GM23338 (cell line): ENCODE results near the gene SCN4B. TPM values are rescaled to one million over a fixed set of nuclear protein-coding genes. Genes with fewer than 3 reads are reported as not detected.

Source experiments
- ATAC-seq: fragments of 200-7000 bp; cut with Tn5 transposase; 3 replicates; pipeline ENCODE4 v1.9.1; 2020
- DNase-seq: peaks from one replicate; pipeline ENCODE4 v3.0.0-alpha.2; 2015; ENCODE audit warnings: low spot score
- H2AFZ ChIP-seq: fragments of 200-600 bp; sonication (generic); 2 replicates; pipeline ENCODE4 v1.8.0; 2016; ENCODE audit warnings: antibody characterized with exemption, mild to moderate bottlenecking, moderate library complexity
- H3F3A ChIP-seq: fragments of 200-600 bp; sonication (generic); replicated peaks from 2 replicates; pipeline ENCODE4 v1.8.0; 2017; ENCODE audit warnings: antibody characterized with exemption, mixed run types, low read depth
- H3K27ac ChIP-seq: fragments of 200-600 bp; sonication (generic); 2 replicates; pipeline ENCODE4 v1.6.1; 2016; ENCODE audit warnings: low read depth
- H3K27me3 ChIP-seq: fragments of 200-600 bp; sonication (generic); 2 replicates; pipeline ENCODE4 v1.8.0; 2016; ENCODE audit warnings: mild to moderate bottlenecking, mixed run types, moderate library complexity; ENCODE audit not compliant: insufficient read depth
- H3K36me3 ChIP-seq: fragments of 200-600 bp; sonication (generic); 2 replicates; pipeline ENCODE4 v1.8.0; 2016; ENCODE audit warnings: mild to moderate bottlenecking; ENCODE audit not compliant: insufficient read depth
- H3K4me1 ChIP-seq: fragments of 200-600 bp; sonication (generic); 2 replicates; pipeline ENCODE4 v1.8.0; 2016; ENCODE audit warnings: mild to moderate bottlenecking, moderate library complexity; ENCODE audit not compliant: insufficient read depth
- H3K4me2 ChIP-seq: fragments of 200-600 bp; sonication (generic); 2 replicates; pipeline ENCODE4 v1.7.1; 2017; ENCODE audit warnings: mixed run types
- H3K4me3 ChIP-seq: fragments of 200-600 bp; sonication (generic); 2 replicates; pipeline ENCODE4 v1.6.1; 2016; ENCODE audit warnings: mixed run types
- H3K79me2 ChIP-seq: fragments of 200-600 bp; sonication (generic); replicated peaks from 2 replicates; pipeline ENCODE4 v1.8.0; 2017; ENCODE audit warnings: mild to moderate bottlenecking; ENCODE audit not compliant: insufficient read depth
- H3K9me2 ChIP-seq: fragments of 200-600 bp; sonication (generic); 2 replicates; pipeline ENCODE4 v1.8.0; 2017; ENCODE audit not compliant: insufficient read depth
- H4K20me1 ChIP-seq: fragments of 200-600 bp; sonication (generic); replicated peaks from 2 replicates; pipeline ENCODE4 v1.8.0; 2017; ENCODE audit warnings: mild to moderate bottlenecking; ENCODE audit not compliant: insufficient read depth
- H3K27ac Mint-ChIP-seq: 2 replicates; pipeline ENCODE4 v1.8.0; 2020; ENCODE audit warnings: inconsistent platforms, mild to moderate bottlenecking, moderate library complexity, mixed read lengths
- H3K27me3 Mint-ChIP-seq: 3 replicates; pipeline ENCODE4 v1.8.0; 2022; ENCODE audit warnings: low read depth, mild to moderate bottlenecking, moderate library complexity, mixed read lengths, inconsistent platforms; ENCODE audit not compliant: insufficient read depth, poor library complexity
- H3K36me3 Mint-ChIP-seq: 3 replicates; pipeline ENCODE4 v1.8.0; 2021; ENCODE audit warnings: low read depth, mild to moderate bottlenecking, inconsistent platforms, moderate library complexity, mixed read lengths
- H3K4me1 Mint-ChIP-seq: 3 replicates; pipeline ENCODE4 v1.8.0; 2020; ENCODE audit warnings: mild to moderate bottlenecking, inconsistent platforms, mixed read lengths
- H3K4me3 Mint-ChIP-seq: 3 replicates; pipeline ENCODE4 v1.8.0; 2021; ENCODE audit warnings: moderate library complexity, mild to moderate bottlenecking, inconsistent platforms, mixed read lengths
- H3K9me3 Mint-ChIP-seq: 3 replicates; pipeline ENCODE4 v1.8.0; 2020; ENCODE audit warnings: moderate library complexity, mild to moderate bottlenecking, inconsistent platforms, mixed read lengths
- CREB1 ChIP-seq: fragments of 250-450 bp; sonication (Bioruptor Pico); IDR thresholded peaks from 2 replicates; pipeline ENCODE4 v1.5.0; 2020; ENCODE audit warnings: low read depth, mild to moderate bottlenecking, moderate library complexity
- CTCF ChIP-seq, 2 experiments: fragments of 200-600 bp in 1 of 2; sonication (generic) in 1 of 2; conservative IDR thresholded peaks; 2 replicates each; pipeline versions ENCODE4 v1.5.1 to v1.6.1; 2016 to 2017; ENCODE audit warnings: antibody characterized with exemption in 2 of 2, low read depth in 2 of 2, mild to moderate bottlenecking in 2 of 2, moderate library complexity in 1 of 2
- EZH2 ChIP-seq: fragments of 200-600 bp; sonication (generic); IDR thresholded peaks from one replicate; pipeline ENCODE4 v1.8.0; 2017; ENCODE audit warnings: antibody characterized with exemption, mild to moderate bottlenecking, low read depth; ENCODE audit not compliant: unreplicated experiment
- EZH2phosphoT487 ChIP-seq: fragments of 200-600 bp; sonication (generic); IDR thresholded peaks from one replicate; pipeline ENCODE4 v1.8.1; 2018; ENCODE audit warnings: antibody characterized with exemption; ENCODE audit not compliant: unreplicated experiment
- JUNB ChIP-seq: IDR thresholded peaks from one replicate; pipeline ENCODE4 v1.6.1; 2016; ENCODE audit warnings: antibody characterized with exemption; ENCODE audit not compliant: unreplicated experiment
- POLR2AphosphoS5 ChIP-seq: IDR thresholded peaks from 2 replicates; pipeline ENCODE4 v1.6.1; 2016; ENCODE audit warnings: antibody characterized with exemption, low read depth
- ZNF462 ChIP-seq: fragments of 250-450 bp; sonication (Bioruptor Pico); IDR thresholded peaks from 2 replicates; pipeline ENCODE4 v1.5.0; 2020; ENCODE audit warnings: mild to moderate bottlenecking, moderate library complexity
- polyA plus RNA-seq: library from polyadenylated mRNA; unstranded; fragments of >200 nt; fragmentation: Nextera tagmentation; extraction: Ambion mirVana; gene quantifications from 2 replicates; pipeline ENCODE4 v1.2.1, GENCODE V29; 2016
- total RNA-seq: library from RNA; depleted of rRNA; stranded (reverse); fragments of >200 nt; shearing (Covaris generic); gene quantifications from 2 replicates; pipeline ENCODE4 v1.2.3, GENCODE V29; 2014
- TF ChIP-seq, protein P1 (sequence below): IDR thresholded peaks from 2 replicates; pipeline ENCODE4 v1.6.1; 2016; ENCODE audit warnings: antibody characterized with exemption
- TF ChIP-seq, protein P2 (sequence below): IDR thresholded peaks from one replicate; pipeline ENCODE4 v1.6.1; 2018; ENCODE audit warnings: antibody characterized with exemption; ENCODE audit not compliant: unreplicated experiment

The SCN4B gene
- total and polyA plus RNA-seq, 2 experiments from 2014 or later = 0.45 to 3.0 TPM

- H3K79me2 ChIP-seq = no peaks in the 10 kb centered on the region
- DNase-seq = peak; percentile 94
- peaks cover 88% of the 10 kb centered on the region for H3K27me3 ChIP-seq
- Mint-ChIP-seq H3K27ac (no peak overlapping the region), H3K27me3 (peaks cover 45% of the 10 kb centered on the region), H3K36me3 (no peaks in the 10 kb centered on the region), H3K4me1 (peaks cover 41% of the 10 kb centered on the region), H3K4me3 (peak overlapping the region; percentile 70), H3K9me3 (no peaks in the 10 kb centered on the region; the same call in 2 of the 3 replicates)
- no peak overlapping the region for H3K27ac ChIP-seq
- H2AFZ ChIP-seq = peak overlapping the region; percentile 99
- no peaks in the 10 kb centered on the region for H3K9me2 ChIP-seq
- no peaks in the 10 kb centered on the region; the same call in 1 of the 2 replicates for H3K36me3 ChIP-seq
- H4K20me1 ChIP-seq = no peaks in the 10 kb centered on the region; the same call in 1 of the 2 replicates
- TF ChIP-seq, protein P1, sequence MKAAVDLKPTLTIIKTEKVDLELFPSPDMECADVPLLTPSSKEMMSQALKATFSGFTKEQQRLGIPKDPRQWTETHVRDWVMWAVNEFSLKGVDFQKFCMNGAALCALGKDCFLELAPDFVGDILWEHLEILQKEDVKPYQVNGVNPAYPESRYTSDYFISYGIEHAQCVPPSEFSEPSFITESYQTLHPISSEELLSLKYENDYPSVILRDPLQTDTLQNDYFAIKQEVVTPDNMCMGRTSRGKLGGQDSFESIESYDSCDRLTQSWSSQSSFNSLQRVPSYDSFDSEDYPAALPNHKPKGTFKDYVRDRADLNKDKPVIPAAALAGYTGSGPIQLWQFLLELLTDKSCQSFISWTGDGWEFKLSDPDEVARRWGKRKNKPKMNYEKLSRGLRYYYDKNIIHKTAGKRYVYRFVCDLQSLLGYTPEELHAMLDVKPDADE = no peak
- no peak for TF ChIP-seq CREB1
- no peak for TF ChIP-seq ZNF462 (CRISPR knock-in tag)
- TF ChIP-seq JUNB = no peak
- TF ChIP-seq, protein P2, sequence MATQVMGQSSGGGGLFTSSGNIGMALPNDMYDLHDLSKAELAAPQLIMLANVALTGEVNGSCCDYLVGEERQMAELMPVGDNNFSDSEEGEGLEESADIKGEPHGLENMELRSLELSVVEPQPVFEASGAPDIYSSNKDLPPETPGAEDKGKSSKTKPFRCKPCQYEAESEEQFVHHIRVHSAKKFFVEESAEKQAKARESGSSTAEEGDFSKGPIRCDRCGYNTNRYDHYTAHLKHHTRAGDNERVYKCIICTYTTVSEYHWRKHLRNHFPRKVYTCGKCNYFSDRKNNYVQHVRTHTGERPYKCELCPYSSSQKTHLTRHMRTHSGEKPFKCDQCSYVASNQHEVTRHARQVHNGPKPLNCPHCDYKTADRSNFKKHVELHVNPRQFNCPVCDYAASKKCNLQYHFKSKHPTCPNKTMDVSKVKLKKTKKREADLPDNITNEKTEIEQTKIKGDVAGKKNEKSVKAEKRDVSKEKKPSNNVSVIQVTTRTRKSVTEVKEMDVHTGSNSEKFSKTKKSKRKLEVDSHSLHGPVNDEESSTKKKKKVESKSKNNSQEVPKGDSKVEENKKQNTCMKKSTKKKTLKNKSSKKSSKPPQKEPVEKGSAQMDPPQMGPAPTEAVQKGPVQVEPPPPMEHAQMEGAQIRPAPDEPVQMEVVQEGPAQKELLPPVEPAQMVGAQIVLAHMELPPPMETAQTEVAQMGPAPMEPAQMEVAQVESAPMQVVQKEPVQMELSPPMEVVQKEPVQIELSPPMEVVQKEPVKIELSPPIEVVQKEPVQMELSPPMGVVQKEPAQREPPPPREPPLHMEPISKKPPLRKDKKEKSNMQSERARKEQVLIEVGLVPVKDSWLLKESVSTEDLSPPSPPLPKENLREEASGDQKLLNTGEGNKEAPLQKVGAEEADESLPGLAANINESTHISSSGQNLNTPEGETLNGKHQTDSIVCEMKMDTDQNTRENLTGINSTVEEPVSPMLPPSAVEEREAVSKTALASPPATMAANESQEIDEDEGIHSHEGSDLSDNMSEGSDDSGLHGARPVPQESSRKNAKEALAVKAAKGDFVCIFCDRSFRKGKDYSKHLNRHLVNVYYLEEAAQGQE = no peak
- TF ChIP-seq EZH2 = peak; percentile 61
- TF ChIP-seq EZH2phosphoT487 = no peak
- TF ChIP-seq POLR2AphosphoS5 = no peak
- peak; percentile 92 to 95 for TF ChIP-seq CTCF (conservative IDR thresholded peaks at IDR 0.05; ENCODE audit: low read depth in 2 of 2)
- peaks cover 29% of the 10 kb centered on the region for H3K4me1 ChIP-seq
- H3K4me2 ChIP-seq = peak overlapping the region; percentile 97
- peak overlapping the region; percentile 89 for H3K4me3 ChIP-seq
- H3F3A ChIP-seq = no peaks in the 10 kb centered on the region
- ATAC-seq = peak; percentile 77
Measured at GRCh38 chr11:118171269-118172062, 18.8 kb upstream of the SCN4B start.
